ENCODE measurements around the gene PRPF8.

DNA sequence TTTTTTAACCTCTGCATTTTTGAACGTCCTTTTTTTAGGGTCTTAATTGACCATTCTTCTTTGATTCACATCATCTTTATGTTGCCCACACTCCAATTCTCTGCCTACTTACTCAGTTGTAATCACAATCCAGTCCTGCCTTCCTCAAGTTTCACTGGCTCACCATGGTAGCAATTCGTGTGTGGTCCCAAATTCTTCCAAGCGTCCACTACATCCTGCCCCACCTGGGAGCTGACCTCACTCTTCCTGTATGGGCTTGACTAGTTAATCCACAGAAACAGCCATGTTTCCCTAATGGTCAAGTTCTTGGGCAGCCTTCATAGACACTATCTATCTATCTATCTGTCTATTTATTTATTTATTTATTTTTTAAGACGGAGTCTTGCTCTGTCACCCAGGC lies 18.4 kb upstream of the PRPF8 start:
- TF ChIP-seq, protein P1, sequence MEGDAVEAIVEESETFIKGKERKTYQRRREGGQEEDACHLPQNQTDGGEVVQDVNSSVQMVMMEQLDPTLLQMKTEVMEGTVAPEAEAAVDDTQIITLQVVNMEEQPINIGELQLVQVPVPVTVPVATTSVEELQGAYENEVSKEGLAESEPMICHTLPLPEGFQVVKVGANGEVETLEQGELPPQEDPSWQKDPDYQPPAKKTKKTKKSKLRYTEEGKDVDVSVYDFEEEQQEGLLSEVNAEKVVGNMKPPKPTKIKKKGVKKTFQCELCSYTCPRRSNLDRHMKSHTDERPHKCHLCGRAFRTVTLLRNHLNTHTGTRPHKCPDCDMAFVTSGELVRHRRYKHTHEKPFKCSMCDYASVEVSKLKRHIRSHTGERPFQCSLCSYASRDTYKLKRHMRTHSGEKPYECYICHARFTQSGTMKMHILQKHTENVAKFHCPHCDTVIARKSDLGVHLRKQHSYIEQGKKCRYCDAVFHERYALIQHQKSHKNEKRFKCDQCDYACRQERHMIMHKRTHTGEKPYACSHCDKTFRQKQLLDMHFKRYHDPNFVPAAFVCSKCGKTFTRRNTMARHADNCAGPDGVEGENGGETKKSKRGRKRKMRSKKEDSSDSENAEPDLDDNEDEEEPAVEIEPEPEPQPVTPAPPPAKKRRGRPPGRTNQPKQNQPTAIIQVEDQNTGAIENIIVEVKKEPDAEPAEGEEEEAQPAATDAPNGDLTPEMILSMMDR (IDR thresholded peaks at IDR 0.05; ENCODE audit: low read depth, low read length) = no peak
- TF ChIP-seq EZH2phosphoT487 (IDR thresholded peaks at IDR 0.05; ENCODE audit: low read depth) = no peak

Measured in OCI-LY3 (cell line).